Aorta (tissue), 5 donors: ENCODE results near the gene TBCD. TPM values are rescaled to one million over a fixed set of nuclear protein-coding genes. Genes with fewer than 3 reads are reported as not detected.

Source experiments
- ATAC-seq: fragments of 200-7000 bp; cut with Tn5 transposase; one replicate; pipeline ENCODE4 v1.9.1; 2022; ENCODE audit warnings: moderate library complexity; ENCODE audit not compliant: low FRiP score
- DNase-seq, 2 donors: peaks; one replicate each; pipeline ENCODE4 v3.0.0-alpha.2; 2020
- H3K27ac ChIP-seq, 2 donors: one replicate each; pipeline ENCODE4 v1.5.1; 2013; ENCODE audit warnings: low read length in 2 of 2, mild to moderate bottlenecking in 2 of 2, moderate library complexity in 2 of 2, control low read depth in 1 of 2, inconsistent platforms in 1 of 2, low read depth in 1 of 2
- H3K27me3 ChIP-seq, 2 donors: one replicate each; pipeline ENCODE4 v1.6.1; 2013; ENCODE audit warnings: control low read depth in 1 of 2, low read length in 1 of 2, mild to moderate bottlenecking in 1 of 2, moderate library complexity in 1 of 2; ENCODE audit not compliant: insufficient read depth in 2 of 2, control insufficient read depth in 1 of 2
- H3K36me3 ChIP-seq, 2 donors: one replicate each; pipeline ENCODE4 v1.6.1; 2013; ENCODE audit warnings: control low read depth in 1 of 2, low read length in 1 of 2, mild to moderate bottlenecking in 1 of 2; ENCODE audit not compliant: insufficient read depth in 2 of 2, control insufficient read depth in 1 of 2
- H3K4me1 ChIP-seq, 2 donors: one replicate each; pipeline ENCODE4 v1.6.1; 2013; ENCODE audit warnings: low read length in 2 of 2, control low read depth in 1 of 2, mild to moderate bottlenecking in 1 of 2, moderate library complexity in 1 of 2; ENCODE audit not compliant: insufficient read depth in 2 of 2, control insufficient read depth in 1 of 2
- H3K4me3 ChIP-seq, 2 donors: one replicate each; pipeline ENCODE4 v1.5.1; 2013; ENCODE audit warnings: low read length in 2 of 2, control low read depth in 1 of 2, mild to moderate bottlenecking in 1 of 2
- H3K9me3 ChIP-seq: one replicate; pipeline ENCODE4 v1.6.1; 2013; ENCODE audit warnings: mild to moderate bottlenecking, low read length; ENCODE audit not compliant: control insufficient read depth
- WGBS, 2 donors: extraction: QIAGEN DNeasy Blood & Tissue Kit; methylation state at CpG; one replicate each; pipeline ENCODE4 v1.1.7; 2013; 5-methylcytosine and 5-hydroxymethylcytosine counted together
- intact Hi-C, 2 donors: fragments of 100-400 bp; cut with DNase I; formaldehyde crosslinking; loops; one replicate each; pipeline versions ENCODE4 v1.14.2 to v1.15.0; 2022
- polyA plus RNA-seq, 2 donors: library from polyadenylated mRNA; stranded (reverse); fragments of 200-250 nt; gene quantifications; one replicate each; pipeline ENCODE4 v1.2.3, GENCODE V29; 2013
- total RNA-seq, 2 donors: library from RNA; stranded (reverse); fragmentation: NEBNext Ultra II Directional; extraction: Animal tissue kit (Norgen Biotek cat#: 25700); gene quantifications; one replicate each; pipeline ENCODE4 v1.2.1, GENCODE V29; 2021
- donor health status: healthy with polysubstance abuse.
- donor health status: Bipolar disorder and iron deficiency.
- donor health status: DM: no; HTN: no; CAD: no.
- donor health status: DM: no; HTN: no; CAD: no.
- donor health status: DM: yes; HTN: yes; CAD: no.

The TBCD gene
- total and polyA plus RNA-seq, 4 donors: 20.0 to 182 (median 111) TPM

DNA sequence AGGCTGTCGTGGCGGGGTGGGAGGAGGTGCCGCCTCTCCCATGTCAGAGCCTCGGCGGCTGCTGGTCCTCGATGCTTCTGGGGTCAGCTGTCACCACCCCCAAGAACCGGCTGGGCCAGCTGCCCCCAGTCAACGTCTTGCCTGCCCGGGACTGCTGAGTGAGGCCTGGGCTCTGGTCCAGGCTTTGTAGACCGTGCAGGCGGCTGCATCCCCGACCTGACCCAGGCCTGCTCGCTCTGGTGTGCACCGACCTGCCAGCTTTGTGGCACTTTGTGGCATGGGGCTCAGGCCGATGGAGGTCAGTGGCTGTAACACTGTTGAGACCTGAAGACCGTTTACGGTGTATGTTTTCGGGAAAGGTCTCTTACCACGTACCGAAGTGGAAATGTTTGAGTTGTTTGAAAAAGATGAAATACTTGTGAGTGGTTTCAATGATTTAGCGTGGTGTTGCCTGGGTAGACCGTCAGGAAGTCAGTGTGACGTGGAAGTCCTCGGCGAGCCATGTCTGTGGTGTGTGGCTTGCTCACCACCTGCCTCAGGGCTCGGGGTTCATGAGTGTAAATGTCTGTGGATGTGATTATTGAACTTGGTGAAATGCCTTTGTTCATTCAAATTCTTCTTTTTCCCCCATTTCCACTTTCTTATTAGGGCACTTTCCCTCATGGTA is 141.2 kb downstream of the TBCD start:
- no peak overlapping the region for H3K4me3 ChIP-seq
- ATAC-seq: no peak
- no peaks in the 10 kb centered on the region for H3K36me3 ChIP-seq
- no peaks in the 10 kb centered on the region for H3K4me1 ChIP-seq
- DNase-seq: peak in 1 of 2 donors; percentile 49
- WGBS, 2 donors: 59 to 61% methylated on average over 26 of the region's 26 CpGs
- H3K27me3 ChIP-seq: no peaks in the 10 kb centered on the region
- H3K27ac ChIP-seq: no peak overlapping the region
- intact Hi-C loops: no loop called here
- H3K9me3 ChIP-seq: no peaks in the 10 kb centered on the region

DNA sequence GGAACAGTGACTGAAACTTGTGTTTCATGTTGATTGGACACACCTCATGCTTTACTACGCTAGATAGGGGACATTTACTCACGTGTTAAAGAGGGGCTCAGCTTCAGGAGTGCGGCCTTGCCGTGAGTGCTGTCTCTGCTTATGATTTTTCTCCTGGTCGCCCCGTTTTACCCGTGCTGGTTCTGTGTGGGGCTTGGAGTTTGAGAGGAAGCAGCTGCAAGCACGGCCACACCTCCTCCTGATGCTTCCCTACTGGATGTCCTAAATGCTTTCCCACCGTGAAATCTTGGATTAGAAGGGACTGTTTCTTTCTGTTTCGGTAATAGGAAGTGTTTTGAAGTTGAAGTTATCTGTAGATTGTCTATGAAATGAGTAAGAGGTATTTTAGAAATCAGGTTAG is 141.9 kb downstream of the TBCD start:
- no peaks in the 10 kb centered on the region for H3K9me3 ChIP-seq
- no peaks in the 10 kb centered on the region for H3K4me1 ChIP-seq
- no peak overlapping the region for H3K4me3 ChIP-seq
- intact Hi-C loops: no loop called here
- H3K27ac ChIP-seq: no peak overlapping the region
- H3K27me3 ChIP-seq: no peaks in the 10 kb centered on the region
- DNase-seq (peak in 1 of 2 donors; percentile 25), ATAC-seq (no peak)
- no peaks in the 10 kb centered on the region for H3K36me3 ChIP-seq
- WGBS, 2 donors: 85 to 91% methylated on average over 10 of the region's 10 CpGs

DNA sequence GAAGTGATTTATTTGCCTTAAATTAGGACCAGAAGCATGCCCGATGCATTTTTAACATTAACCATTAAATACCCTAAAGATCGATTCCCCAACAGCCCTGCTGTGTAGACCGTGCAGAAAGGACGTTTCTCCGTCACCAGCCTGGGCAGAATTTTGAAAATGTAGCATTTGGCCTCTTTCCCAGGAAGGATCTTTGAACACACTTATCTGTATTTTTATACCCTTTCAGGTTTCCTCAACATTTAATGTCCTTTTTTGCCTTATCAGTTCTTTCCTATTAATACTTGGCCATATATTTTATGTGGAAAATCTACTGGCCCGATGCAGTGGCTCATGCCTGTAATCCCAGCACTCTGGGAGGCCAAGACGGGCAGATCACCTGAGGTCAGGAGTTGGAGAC is 142.5 kb downstream of the TBCD start:
- no peak overlapping the region for H3K27ac ChIP-seq
- intact Hi-C loops: no loop called here
- no peaks in the 10 kb centered on the region for H3K9me3 ChIP-seq
- 65 to 73% methylated on average over 7 of the region's 7 CpGs for WGBS, 2 donors
- H3K27me3 ChIP-seq: no peaks in the 10 kb centered on the region
- no peaks in the 10 kb centered on the region for H3K4me1 ChIP-seq
- H3K4me3 ChIP-seq: no peak overlapping the region
- no peaks in the 10 kb centered on the region for H3K36me3 ChIP-seq
- peak in 1 of 2 donors; percentile 3 for DNase-seq
- no peak for ATAC-seq

DNA sequence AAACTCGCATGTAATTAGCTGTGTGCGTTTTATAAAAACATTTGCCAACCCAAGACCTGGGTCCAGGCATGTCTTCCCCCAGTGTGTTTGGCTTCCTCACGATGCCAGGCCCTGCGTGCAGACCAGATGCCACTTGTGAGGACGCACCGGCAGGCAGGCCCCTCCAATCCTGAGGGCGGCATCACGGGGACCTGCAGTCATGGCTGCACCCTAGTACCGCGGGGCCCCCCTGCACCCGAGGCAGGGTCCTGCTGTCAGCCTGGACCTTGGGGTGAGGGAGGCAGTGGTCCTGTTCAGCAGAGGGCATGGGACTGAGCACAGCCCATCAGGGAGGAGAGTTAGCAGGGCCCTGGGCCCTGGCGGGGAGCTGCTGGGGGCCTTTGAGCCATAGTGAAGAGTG is 143.2 kb downstream of the TBCD start:
- 96% methylated on average over 12 of the region's 12 CpGs for WGBS, 2 donors
- intact Hi-C loops: no loop called here

DNA sequence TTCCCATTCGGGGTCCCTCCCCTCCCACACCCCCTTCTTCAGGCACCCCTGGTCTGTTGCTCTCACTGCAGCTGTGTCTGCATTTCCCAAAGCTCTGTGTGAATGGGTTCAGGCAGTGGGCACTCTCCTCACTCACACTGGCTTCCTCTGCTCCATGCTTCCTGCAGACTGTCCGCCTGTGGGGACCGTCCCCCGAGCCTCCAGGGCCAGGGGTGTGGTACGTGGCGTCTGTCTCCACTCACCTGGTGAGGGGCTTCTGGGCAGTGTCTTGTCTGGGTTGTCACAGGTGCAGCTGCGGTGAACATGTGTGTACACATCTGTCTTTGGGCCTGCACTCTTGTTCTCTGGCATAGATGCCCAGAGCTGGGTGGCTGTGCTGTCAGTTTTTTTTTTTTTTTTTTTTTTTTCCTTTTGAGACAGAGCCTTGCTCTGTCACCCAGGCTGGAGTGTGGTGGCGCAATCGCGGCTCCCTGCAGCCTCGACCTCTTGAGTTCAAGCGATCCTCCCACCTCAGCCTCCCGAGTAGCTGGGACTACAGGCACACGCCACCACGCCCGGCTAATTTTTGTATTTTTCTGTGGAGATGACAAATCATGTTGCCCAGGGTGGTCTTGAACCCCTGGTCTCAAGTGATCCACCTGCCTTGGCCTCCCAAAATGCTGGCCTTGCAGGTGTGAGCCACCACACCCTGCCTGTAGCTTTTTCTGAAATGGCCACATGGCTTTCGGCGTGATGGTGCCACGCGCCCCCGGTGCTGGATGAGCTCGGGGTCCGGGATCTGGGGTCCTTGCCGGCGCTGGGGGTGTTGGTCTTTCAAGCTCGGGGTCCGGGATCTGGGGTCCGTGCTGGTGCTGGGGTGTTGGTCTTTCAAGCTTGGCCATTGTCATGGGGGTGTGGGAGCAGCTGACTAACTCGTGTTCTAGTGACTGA is 144.5 kb downstream of the TBCD start:
- ATAC-seq (no peak), DNase-seq (peak; percentile 36 to 49)
- H3K27ac ChIP-seq: no peak overlapping the region
- H3K36me3 ChIP-seq: no peaks in the 10 kb centered on the region
- no peaks in the 10 kb centered on the region for H3K9me3 ChIP-seq
- H3K4me1 ChIP-seq: no peaks in the 10 kb centered on the region
- intact Hi-C loops: no loop called here
- 95 to 96% methylated on average over 29 of the region's 29 CpGs for WGBS, 2 donors
- no peaks in the 10 kb centered on the region for H3K27me3 ChIP-seq
- H3K4me3 ChIP-seq: no peak overlapping the region

More for the DNA sequence above, 143.2 kb downstream of the TBCD start:
- no peak for ATAC-seq
- H3K9me3 ChIP-seq: no peaks in the 10 kb centered on the region
- no peak overlapping the region for H3K4me3 ChIP-seq
- no peaks in the 10 kb centered on the region for H3K36me3 ChIP-seq
- H3K4me1 ChIP-seq: no peaks in the 10 kb centered on the region
- H3K27ac ChIP-seq: no peak overlapping the region
- H3K27me3 ChIP-seq: no peaks in the 10 kb centered on the region
- peak in 1 of 2 donors; percentile 34 for DNase-seq

DNA sequence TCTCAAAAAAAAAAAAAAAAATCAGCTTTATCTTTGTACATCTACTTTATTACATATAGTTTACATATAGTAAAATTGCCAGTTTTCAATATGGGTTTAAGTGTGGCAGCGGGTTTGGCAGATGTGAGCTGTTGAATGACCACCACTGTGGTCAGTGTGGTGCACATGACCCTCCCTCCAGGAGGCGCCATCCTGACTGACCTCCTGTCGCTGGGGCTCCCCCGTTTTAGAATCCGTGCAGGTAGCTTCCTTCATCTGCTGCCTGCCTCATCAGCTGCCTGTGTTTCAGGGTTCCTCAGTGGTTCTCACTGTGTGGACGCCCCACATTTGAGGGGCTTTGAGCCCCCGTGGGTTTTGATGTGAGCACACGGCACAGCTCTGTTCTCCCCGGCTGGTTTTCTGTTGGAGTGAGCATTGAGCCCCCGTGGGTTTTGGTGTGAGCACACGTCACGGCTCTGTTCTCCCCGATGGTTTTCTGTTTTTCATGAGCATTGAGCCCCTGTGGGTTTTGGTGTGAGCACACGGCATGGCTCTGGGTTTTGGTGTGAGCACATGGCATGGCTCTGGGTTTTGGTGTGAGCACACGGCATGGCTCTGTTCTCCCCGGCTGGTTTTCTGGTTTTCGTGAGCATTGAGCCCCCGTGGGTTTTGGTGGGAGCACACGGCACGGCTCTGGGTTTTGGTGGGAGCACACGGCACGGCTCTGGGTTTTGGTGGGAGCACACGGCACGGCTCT is 145.8 kb downstream of the TBCD start:
- H3K9me3 ChIP-seq: no peaks in the 10 kb centered on the region
- H3K27ac ChIP-seq: no peak overlapping the region
- ATAC-seq (no peak), DNase-seq (peak; percentile 3 to 4)
- H3K4me3 ChIP-seq: no peak overlapping the region
- H3K4me1 ChIP-seq: no peaks in the 10 kb centered on the region
- H3K36me3 ChIP-seq: no peaks in the 10 kb centered on the region
- intact Hi-C loops: no loop called here
- no peaks in the 10 kb centered on the region for H3K27me3 ChIP-seq
- 95 to 97% methylated on average over 20 to 24 of the region's 24 CpGs for WGBS, 2 donors

DNA sequence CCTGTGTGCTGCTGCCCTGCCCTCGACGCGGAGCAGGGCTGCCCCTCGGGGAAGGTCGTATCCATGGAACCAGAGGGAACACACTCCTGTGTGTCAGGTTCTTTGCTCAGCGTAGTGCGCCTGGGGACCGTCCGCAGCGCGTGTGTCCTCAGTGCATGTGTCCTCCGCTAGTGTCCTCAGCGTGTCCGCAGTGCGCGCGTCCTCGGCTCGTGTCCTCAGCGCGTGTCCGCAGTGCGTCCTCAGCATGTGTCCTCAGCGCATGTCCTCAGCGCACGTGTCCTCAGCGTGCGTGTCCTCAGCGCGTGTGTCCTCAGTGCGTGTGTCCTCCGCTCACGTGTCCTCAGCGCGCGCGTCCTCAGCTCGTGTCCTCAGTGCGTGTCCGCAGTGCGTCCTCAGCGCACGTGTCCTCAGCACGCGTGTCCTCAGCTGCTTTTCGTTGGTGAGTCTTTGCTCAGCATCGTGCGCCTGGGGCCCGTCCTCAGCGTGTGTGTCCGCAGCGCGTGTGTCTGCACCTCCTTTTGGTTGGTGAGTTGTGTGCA is 147.2 kb downstream of the TBCD start:
- no peaks in the 10 kb centered on the region for H3K36me3 ChIP-seq
- 95 to 96% methylated on average over 53 of the region's 53 CpGs for WGBS, 2 donors
- H3K4me1 ChIP-seq: no peaks in the 10 kb centered on the region
- H3K27ac ChIP-seq: no peak overlapping the region
- no peaks in the 10 kb centered on the region for H3K9me3 ChIP-seq
- DNase-seq: peak; percentile 27 to 64
- ATAC-seq: no peak
- H3K27me3 ChIP-seq: no peaks in the 10 kb centered on the region
- no peak overlapping the region for H3K4me3 ChIP-seq
- intact Hi-C loops: no loop called here

DNA sequence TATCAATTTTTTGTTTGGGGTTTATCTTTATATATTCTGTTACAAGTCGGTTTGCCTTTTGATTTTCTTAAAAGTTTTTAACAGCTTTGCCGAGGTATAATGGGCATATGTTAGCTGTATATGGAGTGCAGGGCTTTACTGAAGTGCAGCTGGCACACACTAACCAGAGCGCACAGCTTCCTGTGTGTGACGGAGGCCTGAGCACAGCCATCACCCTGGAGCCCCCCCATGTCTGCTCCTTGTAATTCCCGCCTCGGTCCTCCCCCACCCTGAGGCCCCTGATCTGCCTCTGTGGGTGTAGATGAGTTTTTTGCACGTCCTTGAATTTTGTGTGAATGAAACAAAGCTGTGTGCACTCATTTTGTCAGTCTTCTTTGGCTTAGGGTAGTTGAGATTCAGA is 148.1 kb downstream of the TBCD start:
- WGBS, 2 donors: 81 to 84% methylated on average over 7 of the region's 7 CpGs
- no peak overlapping the region for H3K4me3 ChIP-seq
- DNase-seq: peak; percentile 38 to 40
- intact Hi-C loops: no loop called here
- ATAC-seq: no peak
- no peak overlapping the region for H3K27ac ChIP-seq
- no peaks in the 10 kb centered on the region for H3K4me1 ChIP-seq
- no peaks in the 10 kb centered on the region for H3K36me3 ChIP-seq
- no peaks in the 10 kb centered on the region for H3K27me3 ChIP-seq
- no peaks in the 10 kb centered on the region for H3K9me3 ChIP-seq
